K562 (cell line): ENCODE measurements around the gene CFL1. TPM values are rescaled to one million over a fixed set of nuclear protein-coding genes. Genes with fewer than 3 reads are reported as not detected.
A peak's percentile ranks its signal among the peaks of the same experiment; 100 is the strongest.

Experiments
- CTBP1 ChIP-seq: fragments of 450-650 bp; IDR thresholded peaks from 2 replicates; pipeline ENCODE4 v1.6.1; 2016; ENCODE audit warnings: borderline replicate concordance
- E2F3 ChIP-seq: fragments of 250-450 bp; sonication (Bioruptor Pico); IDR thresholded peaks from 2 replicates; pipeline ENCODE4 v1.4.0; 2020; ENCODE audit warnings: mild to moderate bottlenecking
- EP400 ChIP-seq: fragments of 450-650 bp; IDR thresholded peaks from 2 replicates; pipeline ENCODE4 v1.6.1; 2017; ENCODE audit warnings: antibody characterized with exemption, mild to moderate bottlenecking, moderate library complexity
- ETV1 ChIP-seq: fragments of 450-650 bp; conservative IDR thresholded peaks from 2 replicates; pipeline ENCODE4 v1.6.1; 2016; ENCODE audit warnings: missing genetic modification characterization, control low read depth, low read depth, missing compliant biosample characterization
- MYC ChIP-seq, 2 experiments: fragments of 250-450 bp in 1 of 2; sonication (Bioruptor Pico) in 1 of 2; IDR thresholded peaks; 2 replicates each; pipeline versions ENCODE4 v1.5.1 to v1.6.1; 2012 to 2021; ENCODE audit warnings: low read depth in 2 of 2, borderline replicate concordance in 1 of 2, improper control_type of control experiment in 1 of 2, low read length in 1 of 2, mild to moderate bottlenecking in 1 of 2, moderate library complexity in 1 of 2
- SRSF7 ChIP-seq: fragments of 200-400 bp; formaldehyde crosslinking; optimal IDR thresholded peaks from 2 replicates; pipeline ENCODE3; 2017; ENCODE audit warnings: mild to moderate bottlenecking, low read depth, low read length
- TEAD1 ChIP-seq, 2 experiments: fragments of 450-650 bp in 1 of 2; sonication (generic) in 1 of 2; formaldehyde crosslinking; IDR thresholded peaks; 2 replicates each; pipeline versions ENCODE4 v1.4.0 to v1.8.0; 2020 to 2022; ENCODE audit warnings: mild to moderate bottlenecking in 2 of 2, missing genetic modification reagents in 1 of 2
- polyA plus RNA-seq, 8 experiments: library from polyadenylated mRNA; depleted of rRNA in 4 of 8; stranded (reverse) in 5 of 8; unstranded in 3 of 8; fragments of >200 nt; fragmentation: Nextera tagmentation in 2 of 8; fragmentation: Illumina TruSeq in 1 of 8; extraction: Ambion mirVana in 2 of 8; extraction: Trizol in 1 of 8; gene quantifications; 2 replicates each; pipeline versions ENCODE4 v1.2.1 to v1.2.3, GENCODE V29; 2011 to 2014; ENCODE audit warnings: inconsistent platforms in 1 of 8, missing spikeins in 1 of 8
- total RNA-seq, 7 experiments: library from RNA; depleted of rRNA in 6 of 7; stranded (reverse); fragments of >200 nt in 6 of 7; fragmentation: Illumina TruSeq in 2 of 7; extraction: Trizol in 2 of 7; gene quantifications; 2 replicates each; pipeline versions ENCODE4 v1.2.1 to v1.2.3, GENCODE V29; 2011 to 2021; ENCODE audit warnings: low replicate concordance in 1 of 7
- TF ChIP-seq, protein P1 (sequence below), 2 experiments: IDR thresholded peaks; 2 replicates each; pipeline ENCODE4 v1.6.1; 2011; ENCODE audit warnings: borderline replicate concordance in 1 of 2, control low read depth in 1 of 2, low read depth in 1 of 2, low read length in 1 of 2, mild to moderate bottlenecking in 1 of 2, mixed read lengths in 1 of 2, moderate library complexity in 1 of 2; ENCODE audit not compliant: insufficient read depth in 1 of 2, insufficient read length in 1 of 2, poor library complexity in 1 of 2, severe bottlenecking in 1 of 2; ENCODE audit errors: extremely low read depth in 1 of 2
- TF ChIP-seq, protein P2 (sequence below): fragments of 200-800 bp; sonication (Bioruptor generic); IDR thresholded peaks from 2 replicates; pipeline ENCODE4 v1.6.1; 2017; ENCODE audit warnings: missing genetic modification characterization, missing compliant biosample characterization
- TF ChIP-seq, protein P3 (sequence below): fragments of 250-450 bp; sonication (Bioruptor Pico); IDR thresholded peaks from 2 replicates; pipeline ENCODE4 v1.4.0; 2020; ENCODE audit warnings: borderline replicate concordance
- TF ChIP-seq, protein P4 (sequence below), 3 experiments: fragments of 200-800 bp in 1 of 3; sonication (Bioruptor generic) in 1 of 3; sonication (generic) in 1 of 3; formaldehyde crosslinking in 1 of 3; IDR thresholded peaks; 2 replicates each; pipeline versions ENCODE4 v1.6.1 to v1.8.0; 2016 to 2022; ENCODE audit warnings: mild to moderate bottlenecking in 2 of 3, missing compliant biosample characterization in 2 of 3, missing genetic modification characterization in 2 of 3, missing genetic modification reagents in 1 of 3
- TF ChIP-seq, protein P5 (sequence below): IDR thresholded peaks from 2 replicates; pipeline ENCODE4 v1.6.1; 2011; ENCODE audit warnings: borderline replicate concordance, low read depth, mild to moderate bottlenecking, moderate library complexity, low read length; ENCODE audit not compliant: insufficient read depth, poor library complexity, severe bottlenecking
- TF ChIP-seq, protein P6 (sequence below), 2 experiments: fragments of 200-800 bp in 1 of 2; sonication (Bioruptor generic) in 1 of 2; sonication (generic) in 1 of 2; formaldehyde crosslinking in 1 of 2; IDR thresholded peaks in 1 of 2; conservative IDR thresholded peaks in 1 of 2; 2 replicates each; pipeline versions ENCODE4 v1.5.0 to v1.6.1; 2016 to 2020; ENCODE audit warnings: missing compliant biosample characterization in 1 of 2, missing genetic modification characterization in 1 of 2, missing genetic modification reagents in 1 of 2

The CFL1 gene
- total and polyA plus RNA-seq, 9 of the 15 experiments (the other 6 are each of a cell fraction or from before 2014, with no cell fraction given), result 105 to 1,101 (median 859) TPM

DNA sequence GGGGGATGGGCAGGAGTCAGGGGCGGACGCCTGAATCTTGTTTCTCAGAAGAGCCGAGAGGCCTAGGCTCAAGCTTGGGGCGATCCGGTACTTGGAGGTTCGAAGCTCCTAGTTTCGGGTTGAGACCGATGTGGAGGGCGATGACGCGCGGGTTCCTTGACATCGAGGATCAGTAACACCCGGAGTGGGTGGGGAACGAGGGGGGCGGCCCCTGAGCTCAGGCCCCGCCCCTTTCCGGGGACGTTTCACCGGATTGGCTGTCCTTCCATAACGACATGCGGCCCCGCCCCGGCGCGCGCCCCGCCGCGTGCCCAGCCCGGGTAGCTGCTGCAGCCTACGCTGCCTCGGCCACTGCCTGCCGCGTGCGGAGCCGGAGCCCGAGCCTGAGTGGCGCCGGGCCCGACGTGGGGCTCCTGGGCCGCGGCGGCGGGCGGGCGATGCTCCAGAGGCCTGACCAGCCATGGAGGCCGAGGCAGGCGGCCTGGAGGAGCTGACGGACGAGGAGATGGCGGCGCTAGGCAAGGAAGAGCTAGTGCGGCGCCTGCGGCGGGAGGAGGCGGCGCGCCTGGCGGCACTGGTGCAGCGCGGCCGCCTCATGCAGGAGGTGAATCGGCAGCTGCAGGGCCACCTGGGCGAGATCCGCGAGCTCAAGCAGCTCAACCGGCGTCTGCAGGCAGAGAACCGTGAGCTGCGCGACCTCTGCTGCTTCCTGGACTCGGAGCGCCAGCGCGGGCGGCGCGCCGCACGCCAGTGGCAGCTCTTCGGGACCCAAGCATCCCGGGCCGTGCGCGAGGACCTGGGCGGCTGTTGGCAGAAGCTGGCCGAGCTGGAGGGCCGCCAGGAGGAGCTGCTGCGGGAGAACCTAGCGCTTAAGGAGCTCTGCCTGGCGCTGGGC is 32.6 kb upstream of the CFL1 start, which contains the start of gene CCDC85B (continued):
- TF ChIP-seq, protein P1, sequence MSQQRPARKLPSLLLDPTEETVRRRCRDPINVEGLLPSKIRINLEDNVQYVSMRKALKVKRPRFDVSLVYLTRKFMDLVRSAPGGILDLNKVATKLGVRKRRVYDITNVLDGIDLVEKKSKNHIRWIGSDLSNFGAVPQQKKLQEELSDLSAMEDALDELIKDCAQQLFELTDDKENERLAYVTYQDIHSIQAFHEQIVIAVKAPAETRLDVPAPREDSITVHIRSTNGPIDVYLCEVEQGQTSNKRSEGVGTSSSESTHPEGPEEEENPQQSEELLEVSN (IDR thresholded peaks at IDR 0.05; ENCODE audit: borderline replicate concordance in 1 of 2, extremely low read depth in 1 of 2, insufficient read depth in 1 of 2, insufficient read length in 1 of 2, low read depth in 1 of 2, low read length in 1 of 2, poor library complexity in 1 of 2, severe bottlenecking in 1 of 2), result peak; percentile 80 to 98
- peak; percentile 35 to 61; a peak in 1 of 4 replicates for TF ChIP-seq TEAD1 (CRISPR knock-in tag; IDR thresholded peaks at IDR 0.05)
- peak; percentile 26; the same call in 1 of the 2 replicates for TF ChIP-seq ETV1 (tag)
- peak; percentile 60; the same call in 1 of the 2 replicates for TF ChIP-seq E2F3 (CRISPR knock-in tag)
- TF ChIP-seq, protein P2, sequence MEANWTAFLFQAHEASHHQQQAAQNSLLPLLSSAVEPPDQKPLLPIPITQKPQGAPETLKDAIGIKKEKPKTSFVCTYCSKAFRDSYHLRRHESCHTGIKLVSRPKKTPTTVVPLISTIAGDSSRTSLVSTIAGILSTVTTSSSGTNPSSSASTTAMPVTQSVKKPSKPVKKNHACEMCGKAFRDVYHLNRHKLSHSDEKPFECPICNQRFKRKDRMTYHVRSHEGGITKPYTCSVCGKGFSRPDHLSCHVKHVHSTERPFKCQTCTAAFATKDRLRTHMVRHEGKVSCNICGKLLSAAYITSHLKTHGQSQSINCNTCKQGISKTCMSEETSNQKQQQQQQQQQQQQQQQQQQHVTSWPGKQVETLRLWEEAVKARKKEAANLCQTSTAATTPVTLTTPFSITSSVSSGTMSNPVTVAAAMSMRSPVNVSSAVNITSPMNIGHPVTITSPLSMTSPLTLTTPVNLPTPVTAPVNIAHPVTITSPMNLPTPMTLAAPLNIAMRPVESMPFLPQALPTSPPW, result peak; percentile 78
- TF ChIP-seq CTBP1, result peak; percentile 92
- TF ChIP-seq SRSF7, result peak; percentile 22
- peak; percentile 97 for TF ChIP-seq MYC (IDR thresholded peaks at IDR 0.05; ENCODE audit: low read depth, low read length)
- TF ChIP-seq MYC (CRISPR knock-in tag; IDR thresholded peaks at IDR 0.05; ENCODE audit: borderline replicate concordance, low read depth), result no peak
- peak; percentile 57; the same call in 1 of the 2 replicates for TF ChIP-seq EP400
- TF ChIP-seq, protein P3, sequence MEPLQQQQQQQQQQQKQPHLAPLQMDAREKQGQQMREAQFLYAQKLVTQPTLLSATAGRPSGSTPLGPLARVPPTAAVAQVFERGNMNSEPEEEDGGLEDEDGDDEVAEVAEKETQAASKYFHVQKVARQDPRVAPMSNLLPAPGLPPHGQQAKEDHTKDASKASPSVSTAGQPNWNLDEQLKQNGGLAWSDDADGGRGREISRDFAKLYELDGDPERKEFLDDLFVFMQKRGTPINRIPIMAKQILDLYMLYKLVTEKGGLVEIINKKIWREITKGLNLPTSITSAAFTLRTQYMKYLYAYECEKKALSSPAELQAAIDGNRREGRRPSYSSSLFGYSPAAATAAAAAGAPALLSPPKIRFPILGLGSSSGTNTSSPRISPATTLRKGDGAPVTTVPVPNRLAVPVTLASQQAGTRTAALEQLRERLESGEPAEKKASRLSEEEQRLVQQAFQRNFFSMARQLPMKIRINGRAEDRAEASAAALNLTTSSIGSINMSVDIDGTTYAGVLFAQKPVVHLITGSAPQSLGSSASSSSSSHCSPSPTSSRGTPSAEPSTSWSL (CRISPR knock-in tag), result peak; percentile 94
- TF ChIP-seq, protein P4, sequence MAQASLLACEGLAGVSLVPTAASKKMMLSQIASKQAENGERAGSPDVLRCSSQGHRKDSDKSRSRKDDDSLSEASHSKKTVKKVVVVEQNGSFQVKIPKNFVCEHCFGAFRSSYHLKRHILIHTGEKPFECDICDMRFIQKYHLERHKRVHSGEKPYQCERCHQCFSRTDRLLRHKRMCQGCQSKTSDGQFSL (CRISPR knock-in tag; IDR thresholded peaks at IDR 0.05), result 0 out of 2 replicates have a peak, but pooled peaks have one; percentile 39
- TF ChIP-seq, protein P4 (tag; IDR thresholded peaks at IDR 0.05), result no peak
- TF ChIP-seq, protein P5, sequence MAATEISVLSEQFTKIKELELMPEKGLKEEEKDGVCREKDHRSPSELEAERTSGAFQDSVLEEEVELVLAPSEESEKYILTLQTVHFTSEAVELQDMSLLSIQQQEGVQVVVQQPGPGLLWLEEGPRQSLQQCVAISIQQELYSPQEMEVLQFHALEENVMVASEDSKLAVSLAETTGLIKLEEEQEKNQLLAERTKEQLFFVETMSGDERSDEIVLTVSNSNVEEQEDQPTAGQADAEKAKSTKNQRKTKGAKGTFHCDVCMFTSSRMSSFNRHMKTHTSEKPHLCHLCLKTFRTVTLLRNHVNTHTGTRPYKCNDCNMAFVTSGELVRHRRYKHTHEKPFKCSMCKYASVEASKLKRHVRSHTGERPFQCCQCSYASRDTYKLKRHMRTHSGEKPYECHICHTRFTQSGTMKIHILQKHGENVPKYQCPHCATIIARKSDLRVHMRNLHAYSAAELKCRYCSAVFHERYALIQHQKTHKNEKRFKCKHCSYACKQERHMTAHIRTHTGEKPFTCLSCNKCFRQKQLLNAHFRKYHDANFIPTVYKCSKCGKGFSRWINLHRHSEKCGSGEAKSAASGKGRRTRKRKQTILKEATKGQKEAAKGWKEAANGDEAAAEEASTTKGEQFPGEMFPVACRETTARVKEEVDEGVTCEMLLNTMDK, result peak; percentile 47
- TF ChIP-seq, protein P6, sequence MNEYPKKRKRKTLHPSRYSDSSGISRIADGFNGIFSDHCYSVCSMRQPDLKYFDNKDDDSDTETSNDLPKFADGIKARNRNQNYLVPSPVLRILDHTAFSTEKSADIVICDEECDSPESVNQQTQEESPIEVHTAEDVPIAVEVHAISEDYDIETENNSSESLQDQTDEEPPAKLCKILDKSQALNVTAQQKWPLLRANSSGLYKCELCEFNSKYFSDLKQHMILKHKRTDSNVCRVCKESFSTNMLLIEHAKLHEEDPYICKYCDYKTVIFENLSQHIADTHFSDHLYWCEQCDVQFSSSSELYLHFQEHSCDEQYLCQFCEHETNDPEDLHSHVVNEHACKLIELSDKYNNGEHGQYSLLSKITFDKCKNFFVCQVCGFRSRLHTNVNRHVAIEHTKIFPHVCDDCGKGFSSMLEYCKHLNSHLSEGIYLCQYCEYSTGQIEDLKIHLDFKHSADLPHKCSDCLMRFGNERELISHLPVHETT (CRISPR knock-in tag; conservative IDR thresholded peaks at IDR 0.05 in 1 of 2, IDR thresholded peaks at IDR 0.05 in 1 of 2), result peak in 1 of 2 experiments; percentile 75; a peak in 2 of 4 replicates
